ENCODE results near the gene KCNIP1.
"Not testable (repeated sequence)": the region's sequence is repeated elsewhere in the genome, so short reads cannot be mapped to it uniquely, and the experiment has no call there.

The KCNIP1 gene

DNA sequence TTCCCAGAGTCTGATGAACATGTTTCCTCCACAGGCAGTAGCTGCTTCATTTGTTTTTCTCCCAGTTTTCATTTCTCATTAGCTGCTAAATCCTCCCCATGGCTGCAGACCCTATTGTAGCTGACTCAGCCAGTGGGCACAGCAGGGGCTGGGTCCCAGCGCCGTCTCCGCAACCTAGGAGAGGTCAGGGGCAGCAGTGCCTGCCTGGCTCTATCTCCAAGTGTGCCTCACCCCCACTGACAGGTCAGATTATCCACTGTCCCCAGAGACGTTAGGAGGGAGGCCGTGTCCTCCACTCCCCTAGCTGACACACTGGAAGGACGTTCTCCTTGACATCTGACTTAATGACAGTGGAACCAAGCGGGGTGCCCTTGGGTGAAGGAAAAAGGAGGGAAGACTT lies 31.1 kb downstream of the KCNIP1 start:
- no peak for DNase-seq (ENCODE audit: low read depth in 2 of 3, low spot score in 1 of 3)

DNA sequence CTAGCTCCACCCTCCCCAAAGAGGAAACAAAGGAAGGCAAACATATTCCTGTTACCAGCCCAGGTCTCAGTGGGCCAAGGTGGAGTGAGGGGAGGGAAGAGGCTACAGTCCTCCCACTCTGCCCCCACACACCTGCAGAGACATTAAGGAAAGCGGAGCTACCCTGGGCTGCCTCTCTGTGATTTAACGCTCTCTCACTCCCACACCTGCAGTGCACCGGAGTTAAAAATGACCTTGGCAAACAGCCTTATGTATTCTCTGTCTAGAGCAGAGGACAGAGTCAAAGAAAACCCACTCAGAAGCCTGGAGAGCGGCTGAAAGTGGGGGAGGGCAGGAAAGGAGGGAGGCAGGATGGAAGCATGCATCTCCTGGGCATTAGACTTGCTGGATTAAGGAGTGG lies 32.7 kb downstream of the KCNIP1 start:
- no peak for DNase-seq (ENCODE audit: low read depth in 2 of 3, low spot score in 1 of 3)

DNA sequence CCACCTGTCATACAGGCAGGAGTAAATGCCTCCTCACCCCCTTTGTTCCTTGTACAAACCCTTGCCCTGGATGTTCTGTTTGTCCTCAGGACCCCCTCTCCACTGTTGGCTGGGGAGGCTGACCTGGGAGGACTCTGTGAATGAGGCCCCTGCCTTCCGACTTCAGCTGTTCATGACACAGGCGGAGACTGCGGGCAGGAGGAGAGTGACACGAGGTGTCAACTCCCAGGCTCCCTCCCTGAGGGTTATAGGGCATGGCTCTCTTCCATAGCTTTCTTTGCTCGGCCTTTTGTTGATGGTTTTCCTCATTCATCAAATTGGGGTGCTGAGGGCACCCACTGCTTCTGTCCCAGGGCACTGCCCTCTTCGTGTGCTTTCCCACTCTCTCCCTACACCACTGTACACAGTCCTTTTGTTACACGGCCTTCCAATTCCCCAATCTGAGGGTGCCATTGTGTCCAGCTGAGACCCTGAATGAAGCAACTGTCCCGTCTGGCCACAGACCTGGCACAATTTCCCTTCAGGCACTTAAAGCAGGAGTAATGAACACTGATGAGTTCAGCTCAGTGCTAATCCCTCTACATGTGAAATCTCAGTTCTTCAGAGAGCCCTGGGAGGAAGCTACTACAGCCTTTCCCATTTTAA lies 33.8 kb downstream of the KCNIP1 start:
- no peak for DNase-seq (ENCODE audit: low read depth in 2 of 3, low spot score in 1 of 3)

DNA sequence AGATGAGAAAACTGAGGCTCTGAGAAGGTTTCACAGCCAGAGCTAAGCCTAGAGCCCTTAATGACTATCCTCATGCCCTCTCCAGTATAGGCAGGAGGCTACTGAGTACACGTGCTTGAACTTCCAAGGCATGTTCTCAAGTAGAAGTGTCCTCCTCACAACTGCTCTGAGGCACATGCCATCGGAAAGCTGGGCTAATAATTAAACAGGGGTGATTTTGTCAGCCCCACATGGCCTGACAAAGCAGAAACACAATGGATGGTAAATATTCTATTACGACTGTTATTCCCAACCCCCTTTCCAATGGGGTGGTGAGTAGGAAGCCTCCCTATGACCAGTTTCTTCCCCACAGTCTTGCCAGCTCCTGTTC lies 34.3 kb downstream of the KCNIP1 start:
- no peak for DNase-seq (ENCODE audit: low read depth in 2 of 3, low spot score in 1 of 3)

DNA sequence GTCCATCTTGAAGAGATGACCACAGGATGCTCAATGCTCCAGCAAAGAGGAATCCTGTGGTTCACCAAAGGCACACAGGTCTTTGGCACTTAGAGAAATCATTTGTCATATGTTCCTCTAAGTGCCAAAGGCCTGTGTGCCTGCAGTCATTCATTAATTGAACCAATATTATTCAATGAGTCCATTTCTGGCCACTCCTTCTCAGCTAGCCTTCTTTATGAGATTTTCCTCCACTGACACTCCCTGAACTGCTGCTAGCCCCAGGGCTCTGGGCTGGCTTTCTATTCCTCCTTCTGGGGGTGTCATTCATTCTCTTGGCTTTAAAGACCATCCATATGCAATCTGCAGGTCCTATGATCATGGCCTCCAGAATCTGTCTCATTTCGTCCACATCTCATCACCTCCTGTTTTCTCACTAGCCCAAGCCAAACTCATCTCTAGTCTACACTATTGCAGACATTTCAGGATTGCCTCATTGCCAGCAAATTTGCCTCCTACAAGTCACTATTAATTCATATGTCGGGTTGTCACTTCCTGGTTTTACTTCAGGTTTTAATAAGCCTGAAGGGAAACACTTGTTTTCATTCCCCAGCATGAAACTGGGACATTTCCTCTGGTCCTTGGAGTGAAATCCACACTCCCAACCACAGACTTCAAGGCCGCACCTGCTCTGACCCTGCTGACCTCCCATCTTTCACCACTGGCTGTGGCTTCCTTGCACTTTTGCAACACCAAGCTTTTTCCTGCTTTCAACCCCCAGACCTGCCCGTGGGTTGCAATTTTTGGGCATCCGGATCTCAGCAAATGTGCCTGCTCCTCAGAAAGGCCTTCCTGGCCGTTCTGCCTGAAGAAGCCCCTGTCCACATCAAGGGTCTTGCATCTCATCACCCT lies 35.1 kb downstream of the KCNIP1 start:
- no peak for DNase-seq (ENCODE audit: low read depth in 2 of 3, low spot score in 1 of 3)

DNA sequence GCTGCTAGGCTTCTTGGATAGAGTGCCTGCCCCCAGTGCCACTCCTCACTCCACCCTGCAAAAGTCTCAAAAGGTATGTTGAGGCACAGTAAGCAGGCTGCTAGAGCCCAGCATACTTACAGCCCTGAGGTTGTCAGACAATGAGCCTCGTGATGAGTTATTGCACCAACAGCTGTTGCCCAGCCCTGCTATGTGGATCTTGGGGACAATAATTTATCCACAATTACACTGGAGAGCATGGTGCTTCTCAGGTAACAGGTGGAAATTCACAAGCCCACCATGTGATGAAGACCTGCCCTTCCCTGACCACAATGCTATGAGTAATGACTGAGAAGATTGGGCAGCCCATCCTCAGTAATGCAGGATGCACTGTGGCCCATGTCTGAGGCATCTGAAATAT lies 36.5 kb downstream of the KCNIP1 start:
- no peak for DNase-seq (ENCODE audit: low read depth in 2 of 3, low spot score in 1 of 3)

DNA sequence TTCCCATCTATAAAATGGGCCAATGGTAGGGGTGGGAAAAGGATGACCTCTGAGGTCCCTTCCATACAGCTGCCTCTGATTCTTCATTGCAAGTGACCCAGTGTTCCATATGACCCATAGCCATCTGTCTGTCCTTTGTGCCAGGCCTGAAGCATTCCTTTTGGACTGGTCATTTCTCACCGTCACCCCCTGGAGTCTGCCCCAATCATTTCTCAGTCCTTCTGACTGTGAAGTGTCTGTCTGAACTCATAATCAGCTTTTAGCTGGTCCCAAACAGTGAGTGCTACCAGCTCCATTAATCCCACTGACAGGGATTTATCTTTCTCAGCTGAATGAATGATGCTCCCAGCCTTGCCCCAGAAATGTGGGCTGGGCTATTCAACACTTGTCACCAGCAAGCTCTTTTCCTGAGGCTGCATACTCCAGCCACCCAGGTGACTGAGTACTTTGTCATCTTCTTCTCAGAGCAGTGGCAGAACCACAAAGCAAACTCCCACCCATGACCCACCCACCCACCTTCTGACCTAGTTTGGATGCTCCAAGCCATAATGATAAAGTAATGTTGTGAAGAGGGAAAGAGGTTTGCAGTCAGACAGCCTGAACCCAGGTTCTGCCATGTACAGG lies 37.4 kb downstream of the KCNIP1 start:
- DNase-seq (ENCODE audit: low read depth in 2 of 3, low spot score in 1 of 3): no peak

DNA sequence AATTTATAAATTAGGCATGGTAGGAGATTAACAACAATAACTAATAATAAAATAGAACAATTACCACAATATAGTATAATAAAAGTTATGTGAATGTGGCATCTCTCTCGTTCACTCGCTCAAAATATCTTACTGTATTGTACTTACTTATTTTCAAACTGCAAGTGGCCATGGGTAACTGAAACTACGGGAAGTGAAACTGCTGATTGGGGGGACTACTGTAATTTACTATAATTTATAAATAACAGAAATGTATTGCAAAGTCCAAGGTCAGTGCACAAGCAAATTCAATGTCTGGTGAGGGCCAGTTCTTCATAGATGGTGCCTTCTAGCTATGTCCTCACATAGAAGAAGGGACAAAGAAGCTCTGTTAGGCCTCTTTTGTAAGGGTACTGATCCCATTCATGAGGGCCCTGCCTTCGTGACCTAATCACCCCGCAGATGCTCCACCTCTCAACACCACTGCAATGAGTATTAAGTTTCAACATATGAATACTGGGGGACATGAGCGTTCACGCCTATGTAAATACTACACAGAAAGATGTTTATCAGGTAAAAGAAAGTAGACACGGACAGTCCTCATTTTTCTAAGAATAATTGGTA lies 39.0 kb downstream of the KCNIP1 start:
- no peak for DNase-seq (ENCODE audit: low read depth in 2 of 3, low spot score in 1 of 3)

DNA sequence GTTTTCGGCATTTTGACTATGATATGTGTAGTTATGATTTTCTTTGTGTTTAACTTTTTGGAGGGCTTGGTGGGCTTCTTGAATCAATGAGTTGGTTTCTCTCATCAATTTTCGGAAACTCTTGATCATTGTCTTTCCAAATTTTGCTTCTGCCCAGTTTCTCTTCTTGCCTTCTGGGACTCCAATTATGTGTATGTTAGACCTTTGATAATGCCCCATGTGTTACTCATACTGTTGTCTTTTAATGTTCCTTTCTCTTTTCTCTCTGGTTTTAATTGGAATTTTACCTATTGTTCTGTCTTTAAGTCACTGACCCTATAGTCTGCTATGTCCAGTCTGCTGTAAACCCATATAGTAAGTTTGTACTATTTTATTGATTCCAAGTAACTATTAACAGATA lies 41.5 kb downstream of the KCNIP1 start:
- DNase-seq (ENCODE audit: low read depth in 2 of 3, low spot score in 1 of 3): no peak

DNA sequence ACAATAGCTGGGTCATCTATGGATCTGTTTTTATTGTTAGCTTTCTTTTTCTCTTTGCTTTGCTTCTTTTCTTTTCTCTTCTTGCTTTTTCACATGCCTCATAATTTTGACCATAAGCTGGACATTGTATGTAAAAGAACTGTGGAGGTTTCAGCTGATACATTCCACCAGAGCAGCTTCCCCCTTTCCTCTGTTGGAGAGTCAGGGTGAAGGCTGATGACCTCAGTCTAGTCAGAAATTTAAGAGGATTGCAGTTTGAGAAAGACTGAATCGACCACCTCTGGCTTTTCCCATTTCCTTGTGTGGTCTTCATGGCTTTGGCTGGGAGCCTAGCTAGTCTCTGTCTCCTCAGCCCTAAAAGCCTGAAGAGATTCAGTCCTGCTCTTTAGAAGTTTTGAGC lies 42.0 kb downstream of the KCNIP1 start:
- DNase-seq (ENCODE audit: low read depth in 2 of 3, low spot score in 1 of 3): no peak

DNA sequence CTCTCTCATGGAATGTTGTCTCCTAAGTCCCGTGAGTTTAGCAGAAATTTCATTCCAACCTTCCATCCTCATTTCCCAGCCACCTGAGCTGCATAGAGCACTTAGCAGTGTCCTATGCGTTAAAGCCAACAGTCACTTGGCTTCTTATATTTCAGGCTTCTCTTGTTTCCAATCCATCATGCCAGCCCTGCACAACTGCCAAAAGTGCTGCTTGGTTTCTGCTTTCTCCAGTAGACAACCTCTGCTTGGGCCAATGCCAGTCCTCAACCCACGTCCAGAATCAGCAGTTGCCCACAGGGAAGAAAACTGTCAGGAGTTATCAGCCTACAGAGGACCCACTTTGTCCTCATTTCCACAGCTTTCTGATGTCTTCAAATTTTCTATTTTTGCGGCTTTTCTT lies 42.5 kb downstream of the KCNIP1 start:
- no peak for DNase-seq (ENCODE audit: low read depth in 2 of 3, low spot score in 1 of 3)

DNA sequence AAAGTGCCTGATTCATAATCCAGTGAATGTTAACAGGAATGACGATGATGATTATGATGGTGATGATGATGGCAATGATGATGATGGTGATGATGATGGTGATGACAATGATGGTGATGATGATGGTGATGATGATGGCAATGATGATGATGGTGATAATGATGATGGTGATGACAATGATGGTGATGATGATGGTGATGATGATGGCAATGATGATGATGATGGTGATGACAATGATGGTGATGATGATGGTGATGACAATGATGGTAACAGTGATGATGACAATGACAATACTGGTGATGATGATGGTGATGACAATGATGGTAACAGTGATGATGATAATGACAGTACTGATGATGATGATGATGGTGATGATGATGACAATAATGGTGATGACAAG lies 46.6 kb downstream of the KCNIP1 start:
- DNase-seq (ENCODE audit: low read depth in 2 of 3, low spot score in 1 of 3): not testable (repeated sequence)

DNA sequence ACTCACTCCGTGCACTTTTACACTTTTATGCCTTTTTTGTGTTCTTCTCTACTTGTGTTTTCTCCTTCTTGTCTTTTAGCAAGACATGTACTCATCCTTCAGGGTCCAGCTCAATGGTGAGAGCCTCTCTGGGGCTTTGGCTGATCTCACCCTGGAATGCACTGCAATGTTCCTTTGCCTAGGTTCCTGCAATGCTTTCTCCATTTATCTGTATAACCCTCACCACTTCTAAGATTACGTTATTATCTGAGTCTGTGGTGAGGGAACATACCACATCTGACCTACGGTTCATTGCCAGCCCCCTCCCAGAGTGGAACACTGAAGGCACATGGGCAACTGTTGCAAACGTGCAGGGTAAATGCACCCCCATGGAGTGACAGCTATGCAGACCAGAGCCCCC lies 47.3 kb downstream of the KCNIP1 start:
- DNase-seq (ENCODE audit: low read depth in 2 of 3, low spot score in 1 of 3): no peak

DNA sequence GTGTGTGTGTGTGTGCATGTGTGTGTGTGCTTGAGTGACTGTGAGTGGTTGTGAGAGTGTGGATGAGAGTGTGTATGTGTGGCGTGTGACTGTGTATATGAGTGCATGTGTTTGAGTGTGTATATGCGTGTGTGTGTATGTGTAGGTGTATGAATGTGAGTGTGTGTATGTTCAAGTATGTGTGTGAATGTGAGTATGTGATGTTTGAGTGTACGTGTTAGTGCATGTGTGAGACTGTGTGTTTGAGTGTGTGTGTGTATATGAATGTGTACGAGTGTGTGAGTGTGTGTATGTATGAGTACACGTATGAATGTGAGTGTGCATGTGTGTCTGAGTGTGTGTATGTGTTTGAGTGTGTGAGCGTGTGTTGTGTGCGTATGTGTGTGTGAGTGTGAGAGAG lies 47.8 kb downstream of the KCNIP1 start:
- DNase-seq (ENCODE audit: low read depth in 2 of 3, low spot score in 1 of 3): no peak

DNA sequence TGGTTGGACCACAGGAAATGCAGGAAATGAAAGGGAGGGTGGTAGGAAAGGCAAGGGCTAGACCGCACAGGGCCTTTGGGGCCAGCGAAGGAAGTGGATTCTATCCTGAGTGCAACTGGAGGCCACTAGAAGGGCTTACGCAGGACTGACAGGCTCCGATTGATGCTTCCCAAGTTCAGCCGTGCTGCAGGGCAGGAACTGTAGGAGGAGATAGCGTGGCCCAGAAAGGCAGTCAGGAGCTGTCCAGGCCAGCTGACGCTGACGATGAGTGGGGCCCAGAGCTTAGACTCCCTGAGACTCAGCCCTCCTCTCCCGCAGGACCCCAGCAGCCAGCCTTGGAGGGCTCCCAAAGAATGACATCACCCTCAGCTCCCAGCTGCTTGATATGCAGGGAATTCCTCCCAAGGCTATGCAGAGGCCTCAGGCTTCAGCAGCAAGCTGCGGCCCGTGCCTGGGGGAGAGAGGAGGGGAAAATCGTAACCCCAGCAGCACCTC lies 48.8 kb downstream of the KCNIP1 start:
- no peak for DNase-seq (ENCODE audit: low read depth in 2 of 3, low spot score in 1 of 3)

DNA sequence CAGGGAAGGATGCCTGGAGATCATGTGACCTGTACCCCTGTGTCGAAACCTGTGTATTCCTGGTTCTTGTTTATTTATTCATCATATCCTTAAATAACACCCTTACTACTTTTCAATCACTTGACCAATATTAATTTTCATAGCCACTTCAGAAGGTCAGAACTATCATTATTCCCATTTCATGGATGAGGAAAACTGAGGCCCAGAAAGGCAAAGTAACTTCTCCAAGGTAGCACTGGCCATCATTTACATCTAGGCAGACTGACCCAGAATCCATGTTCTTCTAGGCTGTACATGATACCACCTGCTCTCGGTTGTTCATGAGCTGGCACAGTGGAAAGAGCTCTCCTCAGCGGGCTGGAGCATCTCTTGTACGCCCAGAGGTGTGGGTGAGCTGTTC lies 49.4 kb downstream of the KCNIP1 start:
- no peak for DNase-seq (ENCODE audit: low read depth in 2 of 3, low spot score in 1 of 3)

DNA sequence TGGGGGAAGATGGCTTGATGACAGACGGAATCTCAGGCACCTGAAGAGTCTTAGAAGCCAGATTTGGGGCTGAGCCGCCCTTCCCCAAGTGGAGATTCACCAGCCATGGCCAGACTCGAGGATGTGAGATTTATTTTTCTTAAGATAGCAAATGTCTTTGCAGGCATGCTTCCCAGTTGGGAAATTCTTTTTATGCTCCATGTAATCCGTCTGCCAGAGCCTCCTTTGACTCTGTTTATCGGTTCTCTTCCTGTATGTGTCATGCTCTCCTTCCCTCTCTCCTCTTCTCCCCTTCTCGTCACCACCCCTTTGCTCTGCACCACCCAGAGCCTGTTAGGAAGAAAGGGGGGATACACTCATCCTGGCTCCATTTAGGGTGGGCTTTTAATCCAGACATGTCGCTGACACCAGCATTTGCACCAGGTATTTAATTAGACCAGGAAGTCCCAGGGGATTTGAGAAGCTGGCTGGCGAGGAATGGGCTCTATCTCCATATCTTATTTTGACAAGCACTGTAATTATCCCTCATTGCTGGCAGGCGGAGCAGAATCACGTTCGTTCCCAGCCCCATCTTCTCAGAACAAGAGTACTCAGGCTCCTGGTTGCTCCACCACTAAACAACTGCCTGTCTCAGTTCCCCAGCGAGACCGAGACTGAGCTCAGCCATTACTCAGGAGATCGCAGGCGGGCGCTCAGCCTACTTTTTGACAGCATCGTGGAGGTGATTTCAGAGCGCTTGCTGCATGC lies 50.9 kb downstream of the KCNIP1 start:
- DNase-seq (ENCODE audit: low read depth in 2 of 3, low spot score in 1 of 3): no peak

DNA sequence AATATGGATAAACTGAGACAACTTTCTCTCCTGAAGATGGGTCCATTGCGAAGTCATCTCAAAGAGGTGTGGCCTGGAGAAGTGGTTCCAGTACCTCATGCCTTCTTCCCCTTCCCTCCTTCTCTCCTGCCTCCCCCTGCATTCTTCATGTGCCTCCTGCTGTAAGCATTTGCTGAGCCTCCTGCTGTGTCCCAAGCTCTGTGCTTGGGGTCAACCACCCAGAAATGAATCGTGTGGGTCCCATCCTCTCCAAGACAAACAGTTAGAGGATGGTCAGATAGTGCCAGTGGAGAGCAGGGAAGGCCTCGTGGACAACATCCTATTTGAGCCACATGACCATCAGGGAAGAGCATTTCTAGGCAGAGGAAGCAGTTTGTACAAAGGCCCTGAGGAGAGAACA lies 53.5 kb downstream of the KCNIP1 start:
- no peak for DNase-seq (ENCODE audit: low read depth in 2 of 3, low spot score in 1 of 3)

DNA sequence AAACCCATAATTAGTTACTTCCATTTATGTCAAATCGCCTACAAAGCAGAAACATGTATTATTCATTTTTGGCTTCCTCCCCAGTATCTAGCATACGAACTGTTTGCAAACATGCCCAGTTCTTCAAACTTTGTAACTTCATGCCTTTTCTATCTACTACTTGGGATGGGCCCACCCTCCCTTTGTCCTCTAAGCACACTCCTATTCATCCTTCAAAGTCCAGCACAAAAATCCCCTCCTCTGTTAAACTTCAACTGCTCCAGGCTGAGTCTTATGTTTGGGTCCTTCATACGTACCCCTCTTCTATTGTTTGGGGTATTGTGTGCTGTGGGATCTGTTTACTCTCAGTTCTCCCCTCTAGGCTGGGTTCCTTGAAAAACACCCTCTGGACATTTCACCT lies 55.5 kb downstream of the KCNIP1 start:
- no peak for DNase-seq (ENCODE audit: low read depth in 2 of 3, low spot score in 1 of 3)

DNA sequence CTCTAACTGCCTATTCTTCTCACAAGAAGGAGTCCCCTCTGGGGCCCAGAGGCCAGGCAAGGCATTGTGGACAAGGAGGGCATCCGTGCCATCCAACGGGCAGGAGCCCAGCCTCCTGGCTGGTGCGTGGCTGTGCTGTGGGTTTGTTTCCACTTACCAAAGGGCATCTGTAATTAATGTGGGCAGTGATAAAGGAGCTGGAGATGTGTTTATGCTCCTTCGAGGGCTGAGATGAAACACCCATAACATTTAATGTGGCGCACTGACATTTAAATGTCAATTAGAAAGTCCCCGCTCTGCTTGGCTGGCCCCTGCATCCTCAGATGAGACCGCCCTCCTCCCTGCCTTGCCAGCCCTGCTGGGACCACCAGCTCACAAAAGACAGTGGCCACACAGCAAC lies 57.1 kb downstream of the KCNIP1 start:
- DNase-seq (ENCODE audit: low read depth in 2 of 3, low spot score in 1 of 3): no peak
